Osteocyte (in vitro differentiated cells): ENCODE measurements around the gene RPUSD2. TPM values are rescaled to one million over a fixed set of nuclear protein-coding genes. Genes with fewer than 3 reads are reported as not detected.

Experiments used
- DNase-seq: peaks from one replicate; pipeline ENCODE4 v3.0.0; 2021; ENCODE audit warnings: mixed read lengths; ENCODE audit not compliant: unreplicated experiment; ENCODE audit errors: extremely low spot score
- H3K27ac Mint-ChIP-seq: one replicate; pipeline ENCODE4 v1.8.0; 2021; ENCODE audit warnings: mild to moderate bottlenecking, mixed read lengths; ENCODE audit not compliant: unreplicated experiment
- H3K27me3 Mint-ChIP-seq: one replicate; pipeline ENCODE4 v1.8.0; 2021; ENCODE audit warnings: mixed read lengths; ENCODE audit not compliant: unreplicated experiment
- H3K36me3 Mint-ChIP-seq: one replicate; pipeline ENCODE4 v1.8.0; 2021; ENCODE audit warnings: mixed read lengths; ENCODE audit not compliant: unreplicated experiment
- H3K4me1 Mint-ChIP-seq: one replicate; pipeline ENCODE4 v1.8.0; 2021; ENCODE audit warnings: mixed read lengths; ENCODE audit not compliant: unreplicated experiment
- H3K4me3 Mint-ChIP-seq: one replicate; pipeline ENCODE4 v1.8.0; 2021; ENCODE audit warnings: mild to moderate bottlenecking, moderate library complexity, mixed read lengths; ENCODE audit not compliant: unreplicated experiment
- H3K9me3 Mint-ChIP-seq: one replicate; pipeline ENCODE4 v1.8.0; 2021; ENCODE audit warnings: mixed read lengths; ENCODE audit not compliant: unreplicated experiment
- total RNA-seq: library from RNA; stranded (reverse); gene quantifications from 2 replicates; pipeline ENCODE4 v1.2.1, GENCODE V29; 2021
- TF ChIP-seq, protein P1 (sequence below): fragments of 200-600 bp; sonication (generic); IDR thresholded peaks from 2 replicates; pipeline ENCODE4 v1.5.0; 2021; ENCODE audit warnings: antibody characterized with exemption, mild to moderate bottlenecking, moderate library complexity

Gene RPUSD2
- total RNA-seq, 1 donor from 2014 or later, result 9.6 TPM

DNA sequence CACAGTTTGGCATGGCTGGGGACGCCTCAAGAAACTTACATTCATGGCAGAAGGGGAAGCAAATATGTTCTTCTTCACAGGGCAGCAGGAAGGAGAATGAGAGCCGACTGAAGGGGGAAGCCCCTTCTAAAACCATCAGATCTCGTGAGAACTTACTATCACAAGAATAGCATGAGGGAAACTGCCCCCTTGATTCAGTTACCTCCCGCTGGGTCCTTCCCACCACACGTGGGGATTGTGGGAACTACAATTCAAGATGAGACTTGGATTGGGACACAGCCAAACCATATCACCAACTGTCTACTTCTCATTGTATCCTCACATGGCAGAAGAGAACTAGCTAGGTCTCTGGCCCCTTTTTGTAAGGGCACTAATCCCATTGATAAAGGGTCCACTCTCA lies 34.7 kb upstream of the RPUSD2 start:
- H3K27me3 Mint-ChIP-seq, result no peaks in the 10 kb centered on the region
- H3K36me3 Mint-ChIP-seq, result peaks cover 6% of the 10 kb centered on the region
- DNase-seq, result no peak
- TF ChIP-seq, protein P1, sequence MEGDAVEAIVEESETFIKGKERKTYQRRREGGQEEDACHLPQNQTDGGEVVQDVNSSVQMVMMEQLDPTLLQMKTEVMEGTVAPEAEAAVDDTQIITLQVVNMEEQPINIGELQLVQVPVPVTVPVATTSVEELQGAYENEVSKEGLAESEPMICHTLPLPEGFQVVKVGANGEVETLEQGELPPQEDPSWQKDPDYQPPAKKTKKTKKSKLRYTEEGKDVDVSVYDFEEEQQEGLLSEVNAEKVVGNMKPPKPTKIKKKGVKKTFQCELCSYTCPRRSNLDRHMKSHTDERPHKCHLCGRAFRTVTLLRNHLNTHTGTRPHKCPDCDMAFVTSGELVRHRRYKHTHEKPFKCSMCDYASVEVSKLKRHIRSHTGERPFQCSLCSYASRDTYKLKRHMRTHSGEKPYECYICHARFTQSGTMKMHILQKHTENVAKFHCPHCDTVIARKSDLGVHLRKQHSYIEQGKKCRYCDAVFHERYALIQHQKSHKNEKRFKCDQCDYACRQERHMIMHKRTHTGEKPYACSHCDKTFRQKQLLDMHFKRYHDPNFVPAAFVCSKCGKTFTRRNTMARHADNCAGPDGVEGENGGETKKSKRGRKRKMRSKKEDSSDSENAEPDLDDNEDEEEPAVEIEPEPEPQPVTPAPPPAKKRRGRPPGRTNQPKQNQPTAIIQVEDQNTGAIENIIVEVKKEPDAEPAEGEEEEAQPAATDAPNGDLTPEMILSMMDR, result no peak
- H3K4me1 Mint-ChIP-seq, result peaks cover 4% of the 10 kb centered on the region
- H3K9me3 Mint-ChIP-seq, result no peaks in the 10 kb centered on the region
- H3K4me3 Mint-ChIP-seq, result no peak overlapping the region
- no peak overlapping the region for H3K27ac Mint-ChIP-seq

- H3K4me3 Mint-ChIP-seq, result no peak overlapping the region
- TF ChIP-seq, protein P1, result no peak
- peaks cover 6% of the 10 kb centered on the region for H3K36me3 Mint-ChIP-seq
- H3K9me3 Mint-ChIP-seq, result no peaks in the 10 kb centered on the region
- H3K27ac Mint-ChIP-seq, result no peak overlapping the region
- H3K4me1 Mint-ChIP-seq, result peaks cover 4% of the 10 kb centered on the region
- DNase-seq, result no peak
- no peaks in the 10 kb centered on the region for H3K27me3 Mint-ChIP-seq
These were observed 32.6 kb upstream of the RPUSD2 start for GRCh38 chr15:40536501-40536900.

- Mint-ChIP-seq H3K4me1 (peaks cover 4% of the 10 kb centered on the region), H3K4me3 (no peak overlapping the region), H3K9me3 (no peaks in the 10 kb centered on the region), H3K27ac (no peak overlapping the region), H3K36me3 (peaks cover 6% of the 10 kb centered on the region), H3K27me3 (no peaks in the 10 kb centered on the region)
- TF ChIP-seq, protein P1, result no peak
- DNase-seq, result no peak
These were observed 30.1 kb upstream of the RPUSD2 start for GRCh38 chr15:40538976-40539375.

DNA sequence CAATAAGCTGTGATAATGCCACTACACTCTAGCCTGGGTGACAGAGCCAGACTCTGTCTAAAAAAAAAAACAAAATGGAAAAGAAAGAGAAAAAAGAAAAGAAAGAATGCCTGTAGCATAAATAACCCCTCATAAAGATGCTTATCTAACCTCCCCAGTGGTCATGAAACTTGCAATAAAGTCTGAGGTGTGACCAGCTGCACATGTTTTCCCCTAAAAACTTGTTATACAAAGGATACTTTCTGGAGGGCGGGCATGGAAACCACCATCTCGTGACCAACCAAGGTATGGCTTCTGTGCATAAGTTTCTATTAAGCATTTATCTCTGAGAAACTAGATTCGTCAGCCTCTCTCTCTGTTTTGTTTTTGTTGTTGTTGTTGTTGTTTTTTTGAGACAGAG lies 26.0 kb upstream of the RPUSD2 start:
- Mint-ChIP-seq H3K27ac (no peak overlapping the region), H3K27me3 (no peaks in the 10 kb centered on the region), H3K4me1 (no peaks in the 10 kb centered on the region), H3K9me3 (no peaks in the 10 kb centered on the region), H3K36me3 (peaks cover 7% of the 10 kb centered on the region), H3K4me3 (no peak overlapping the region)
- TF ChIP-seq, protein P1, result no peak
- DNase-seq, result no peak

GRCh38 chr15:40543631-40544294 lies 25.3 kb upstream of the RPUSD2 start:
- H3K4me1 Mint-ChIP-seq, result no peaks in the 10 kb centered on the region
- DNase-seq, result no peak
- H3K27me3 Mint-ChIP-seq, result no peaks in the 10 kb centered on the region
- H3K4me3 Mint-ChIP-seq, result no peak overlapping the region
- H3K36me3 Mint-ChIP-seq, result peaks cover 7% of the 10 kb centered on the region
- no peak overlapping the region for H3K27ac Mint-ChIP-seq
- TF ChIP-seq, protein P1, result no peak
- H3K9me3 Mint-ChIP-seq, result no peaks in the 10 kb centered on the region
